ENCODE results near the gene GPER1.
A peak's percentile ranks its signal among the peaks of the same experiment; 100 is the strongest.

The GPER1 gene

GRCh38 chr7:1119201-1119600 is 31.3 kb downstream of the GPER1 start:
- in situ Hi-C loops (cut with HindIII; ENCODE audit: low sequenced_read_pairs) = no loop called here
- no peak for TF ChIP-seq CTCF (IDR thresholded peaks at IDR 0.05; ENCODE audit: low read depth, low read length, missing control alignments)
- no peak for DNase-seq (ENCODE audit: low read depth)
- no peak overlapping the region for H3K4me3 ChIP-seq (ENCODE audit: low read depth, low read length)

GRCh38 chr7:1120791-1121190 is 32.9 kb downstream of the GPER1 start:
- H3K4me3 ChIP-seq (ENCODE audit: low read depth, low read length) = no peak overlapping the region
- in situ Hi-C loops (cut with HindIII; ENCODE audit: low sequenced_read_pairs) = no loop called here
- TF ChIP-seq CTCF (IDR thresholded peaks at IDR 0.05; ENCODE audit: low read depth, low read length, missing control alignments) = no peak
- DNase-seq (ENCODE audit: low read depth) = no peak

GRCh38 chr7:1121476-1121875 is 33.6 kb downstream of the GPER1 start:
- in situ Hi-C loops (cut with HindIII; ENCODE audit: low sequenced_read_pairs) = no loop called here
- DNase-seq (ENCODE audit: low read depth) = no peak
- no peak overlapping the region for H3K4me3 ChIP-seq (ENCODE audit: low read depth, low read length)
- no peak for TF ChIP-seq CTCF (IDR thresholded peaks at IDR 0.05; ENCODE audit: low read depth, low read length, missing control alignments)

GRCh38 chr7:1121886-1122831 is 34.2 kb downstream of the GPER1 start:
- in situ Hi-C loops (cut with HindIII; ENCODE audit: low sequenced_read_pairs) = no loop called here
- no peak for DNase-seq (ENCODE audit: low read depth)
- no peak for TF ChIP-seq CTCF (IDR thresholded peaks at IDR 0.05; ENCODE audit: low read depth, low read length, missing control alignments)
- H3K4me3 ChIP-seq (ENCODE audit: low read depth, low read length) = no peak overlapping the region

- in situ Hi-C loops (cut with HindIII; ENCODE audit: low sequenced_read_pairs) = no loop called here
- no peak for DNase-seq (ENCODE audit: low read depth)
- no peak overlapping the region for H3K4me3 ChIP-seq (ENCODE audit: low read depth, low read length)
- no peak for TF ChIP-seq CTCF (IDR thresholded peaks at IDR 0.05; ENCODE audit: low read depth, low read length, missing control alignments)
These were observed 35.1 kb downstream of the GPER1 start for GRCh38 chr7:1122832-1123501.

- peak; percentile 66 for DNase-seq (ENCODE audit: low read depth)
- in situ Hi-C loops (cut with HindIII; ENCODE audit: low sequenced_read_pairs) = no loop called here
- TF ChIP-seq CTCF (IDR thresholded peaks at IDR 0.05; ENCODE audit: low read depth, low read length, missing control alignments) = peak; percentile 74
- peak overlapping the region; percentile 9 for H3K4me3 ChIP-seq (ENCODE audit: low read depth, low read length)
These were observed 35.8 kb downstream of the GPER1 start for GRCh38 chr7:1123715-1124114.

Measured in astrocyte of the cerebellum (primary cell).